Middle frontal gyrus (tissue), 1 donor: Measurements from ENCODE around the gene LOXL3.

ENCODE experiments used
- DNase-seq: peaks from one replicate; pipeline ENCODE4 v3.0.0-alpha.2; 2015; ENCODE audit warnings: low spot score; ENCODE audit errors: extremely low spot score

Gene LOXL3

GRCh38 chr2:74551942-74552913, 1.5 kb downstream of the LOXL3 start:
- no peak for DNase-seq

- no peak for DNase-seq
Observed at GRCh38 chr2:74551530-74551929, 2.2 kb downstream of the LOXL3 start.

DNA sequence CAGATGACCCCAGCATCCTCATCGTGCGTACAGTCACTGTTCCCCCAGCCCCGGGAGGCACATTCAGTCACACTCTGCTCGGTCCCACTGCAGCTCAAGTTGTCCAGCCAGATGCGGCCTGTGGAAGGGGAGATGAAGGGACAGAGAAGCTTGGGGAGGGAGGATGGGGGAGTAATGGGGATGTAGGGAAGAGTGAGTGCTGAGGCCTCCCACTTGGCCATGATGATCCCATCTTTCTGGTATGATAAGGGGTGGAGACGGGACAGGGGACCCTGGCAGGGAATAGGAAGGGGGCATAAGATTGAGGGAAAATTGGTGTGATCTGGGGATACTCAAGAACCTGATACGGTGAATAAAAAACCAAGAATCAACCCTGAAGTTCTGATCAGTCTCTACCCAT, 3.5 kb downstream of the LOXL3 start:
- DNase-seq: no peak

DNA sequence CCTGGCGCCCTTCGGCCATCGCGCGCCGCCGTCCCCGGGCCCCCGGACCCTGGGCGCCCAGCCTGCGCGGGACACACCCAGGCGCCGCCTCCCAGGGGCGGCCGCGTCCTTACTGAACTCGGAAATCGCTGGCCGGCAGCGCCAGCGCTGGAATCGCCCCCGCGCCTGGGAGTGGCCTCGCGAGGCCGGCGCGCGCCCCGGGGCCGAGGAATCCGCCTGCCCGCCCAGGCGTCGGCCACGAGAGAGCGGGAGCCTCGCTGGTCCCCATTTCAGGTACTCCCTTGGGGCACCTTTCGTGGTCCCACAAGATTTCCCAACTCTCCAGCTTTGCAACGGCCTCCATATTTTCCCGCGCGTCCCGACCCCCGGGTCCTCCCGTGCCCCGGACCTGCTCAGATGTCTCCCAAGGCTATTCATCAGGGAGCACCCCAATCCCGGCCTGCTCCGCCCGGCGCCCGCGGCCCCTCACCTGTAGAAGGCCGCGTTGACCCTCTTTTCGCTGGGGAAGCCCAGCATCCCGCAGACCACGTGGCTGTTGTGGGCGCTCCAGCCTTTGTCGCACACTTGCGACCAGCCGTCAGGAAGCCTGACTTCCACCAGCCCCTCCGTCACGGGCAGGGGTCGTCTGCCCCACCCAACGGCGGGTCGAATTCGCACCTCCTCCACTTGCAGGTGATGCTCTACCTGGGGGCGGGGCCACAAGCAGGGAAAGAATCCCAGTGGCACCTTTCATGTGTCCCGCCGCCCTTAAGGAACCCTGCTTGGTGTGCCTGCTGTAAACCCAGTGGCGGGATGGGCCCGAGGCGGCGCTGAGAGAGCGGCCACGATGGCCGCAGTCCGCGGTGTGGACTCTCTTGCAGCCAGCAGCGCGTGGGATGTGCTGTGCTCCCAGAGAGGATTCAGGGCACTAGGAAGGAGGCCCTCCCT, 4.6 kb downstream of the LOXL3 start:
- no peak for DNase-seq

GRCh38 chr2:74548285-74548899, 5.3 kb downstream of the LOXL3 start:
- no peak for DNase-seq

- no peak for DNase-seq
Observed at GRCh38 chr2:74546004-74546403, 7.7 kb downstream of the LOXL3 start.

DNA sequence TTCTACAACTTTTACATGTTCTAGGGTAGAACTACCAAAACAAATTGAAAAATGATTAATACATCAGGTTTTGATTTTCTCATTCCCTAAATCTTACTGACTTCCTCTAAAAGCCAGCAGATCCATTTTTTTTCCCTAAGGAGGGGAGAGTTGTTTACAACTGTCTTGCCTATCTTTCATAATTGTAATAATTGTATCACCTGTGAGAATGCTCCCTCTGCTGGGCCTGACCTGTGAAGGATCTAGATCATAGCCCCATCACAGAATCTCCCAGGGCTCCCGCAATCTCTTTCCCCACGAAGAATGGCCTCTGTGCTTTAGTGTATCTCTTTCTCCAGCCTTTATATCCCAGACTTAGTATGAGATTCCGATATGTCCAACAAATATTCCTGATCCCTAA, 9.1 kb downstream of the LOXL3 start:
- DNase-seq: no peak

DNA sequence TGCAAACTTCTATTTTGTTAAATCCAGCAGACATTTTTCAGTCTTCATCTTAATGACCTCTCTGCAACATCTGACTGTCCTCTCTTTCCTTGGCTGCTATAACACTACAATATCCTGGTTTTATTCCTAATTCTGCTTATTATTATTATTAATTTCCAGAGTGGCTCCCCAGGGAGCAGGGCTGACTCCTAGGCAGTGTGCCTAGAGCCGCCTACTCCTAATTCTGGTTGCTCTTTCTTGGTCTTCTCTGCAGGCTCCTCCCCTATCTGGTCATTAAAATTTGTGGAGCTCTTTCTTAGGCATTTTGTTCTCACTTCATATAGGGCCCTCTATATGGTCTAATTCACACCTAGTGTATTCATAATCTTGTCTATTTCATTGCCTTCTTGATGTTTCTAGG, 10.8 kb downstream of the LOXL3 start:
- no peak for DNase-seq

DNA sequence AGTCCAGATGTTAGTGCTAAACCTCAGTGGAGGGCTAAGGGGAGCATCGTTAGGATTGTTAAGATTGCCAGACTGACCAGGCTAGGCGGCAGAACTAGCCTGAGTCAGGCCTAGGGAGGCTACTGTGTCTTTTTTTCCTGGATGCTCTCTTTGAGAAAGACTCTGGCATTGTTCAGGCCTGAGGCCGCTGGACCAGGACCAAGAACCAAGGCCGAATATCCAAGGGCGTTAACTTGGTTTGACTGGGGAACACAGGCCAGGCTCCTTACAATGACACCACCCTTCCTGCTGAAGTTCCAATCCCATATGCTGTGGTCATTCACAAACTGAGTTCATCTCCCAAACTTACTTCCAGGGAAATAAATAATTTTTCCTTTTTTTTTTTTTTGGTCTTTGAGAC, 13.5 kb downstream of the LOXL3 start:
- no peak for DNase-seq

DNA sequence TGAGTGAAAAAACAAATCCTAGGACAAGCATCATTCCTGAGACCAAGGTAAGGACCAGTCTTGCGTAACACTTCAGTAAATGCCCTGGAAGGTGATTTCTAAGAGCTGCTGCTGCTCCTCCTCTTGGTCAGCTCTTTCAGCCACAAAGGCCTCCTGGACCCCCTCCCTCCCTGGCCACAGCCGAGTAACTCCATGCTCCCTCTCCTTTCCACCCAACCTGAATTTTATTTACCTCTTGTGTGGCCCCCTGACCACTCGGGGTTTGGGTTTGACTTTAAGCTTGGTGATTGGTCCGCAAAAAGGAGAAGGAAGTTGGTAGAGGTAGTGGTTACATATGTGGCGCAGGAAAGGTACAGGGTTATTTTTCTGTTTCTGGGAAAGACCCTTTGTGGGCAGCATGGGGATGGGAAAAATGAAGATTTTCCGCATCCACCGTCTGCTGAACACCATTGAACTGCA, 14.8 kb downstream of the LOXL3 start:
- DNase-seq: no peak

- DNase-seq: no peak
Observed at GRCh38 chr2:74537140-74537539, 16.6 kb downstream of the LOXL3 start.

- no peak for DNase-seq
Observed at GRCh38 chr2:74536166-74536950, 17.4 kb downstream of the LOXL3 start.

DNA sequence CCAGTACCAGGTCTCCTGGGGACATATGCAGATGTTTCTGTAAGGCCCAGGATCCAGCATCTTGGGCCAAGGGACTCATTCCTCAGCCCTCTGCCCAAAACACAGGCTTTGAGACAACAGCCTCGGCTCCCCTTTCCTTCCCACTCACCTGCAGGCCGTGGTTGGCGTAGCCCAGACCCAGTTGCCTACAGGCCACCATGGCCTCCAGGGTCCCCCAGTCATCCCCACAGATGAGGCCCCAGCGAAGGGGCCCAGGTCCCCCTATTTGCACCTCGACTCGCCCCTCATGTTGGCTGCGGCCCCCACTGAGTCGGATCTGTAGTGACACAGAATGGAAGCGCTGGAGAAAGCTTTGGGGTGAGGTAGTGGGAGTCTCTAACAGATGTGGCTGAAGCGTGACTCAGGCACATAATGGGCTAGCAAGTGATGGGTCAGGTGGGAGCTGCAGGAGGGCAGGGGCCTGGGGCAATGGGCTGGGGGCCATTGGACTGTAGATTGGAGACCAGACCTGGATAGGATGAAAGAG, 18.2 kb downstream of the LOXL3 start:
- no peak for DNase-seq

- no peak for DNase-seq
Observed at GRCh38 chr2:74534411-74534810, 19.3 kb downstream of the LOXL3 start.

DNA sequence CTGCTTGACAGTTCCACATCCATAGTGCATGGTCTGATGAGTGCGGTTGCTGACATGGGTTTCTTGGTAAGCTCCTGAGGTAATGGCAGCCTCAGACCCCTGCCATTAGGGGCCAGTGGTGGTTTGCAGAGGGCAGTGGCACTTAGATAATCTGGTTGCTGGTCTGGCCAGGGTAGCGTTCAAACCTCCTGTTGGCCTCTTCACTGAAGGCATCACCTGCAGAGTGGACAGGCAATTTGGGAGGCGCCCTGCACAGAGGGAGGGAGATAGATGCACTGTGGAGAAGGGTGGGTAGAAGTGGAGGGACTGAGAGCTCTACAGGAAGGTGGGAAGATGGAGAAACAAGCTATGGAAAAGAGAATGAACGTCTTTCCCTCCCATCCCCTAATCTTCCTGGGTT, 20.3 kb downstream of the LOXL3 start:
- DNase-seq: no peak

DNA sequence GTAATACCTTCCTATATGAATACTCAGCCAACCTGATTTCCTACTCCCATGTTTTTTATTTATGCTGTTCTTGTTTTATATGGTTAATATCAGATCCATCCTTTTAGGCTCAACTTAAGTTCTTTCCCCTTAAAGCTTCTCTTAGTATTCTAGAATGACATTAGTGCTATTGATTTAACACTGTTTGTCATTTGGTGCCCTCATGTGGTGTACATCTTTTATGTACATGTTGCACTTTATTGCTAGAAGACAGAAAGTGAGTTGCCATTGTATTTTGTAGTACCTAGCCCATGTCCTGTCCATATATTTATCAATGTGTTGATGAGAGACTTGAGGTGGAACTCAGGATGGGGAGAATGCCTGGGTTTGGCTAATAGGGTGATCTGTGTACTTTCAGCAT, 21.5 kb downstream of the LOXL3 start:
- DNase-seq: no peak

GRCh38 chr2:74531666-74532065, 22.1 kb downstream of the LOXL3 start:
- no peak for DNase-seq

- no peak for DNase-seq
Observed at GRCh38 chr2:74530239-74531187, 23.2 kb downstream of the LOXL3 start.
